Breast epithelium (tissue), 4 donors: Measurements from ENCODE around the gene SMDT1. TPM values are rescaled to one million over a fixed set of nuclear protein-coding genes. Genes with fewer than 3 reads are reported as not detected.
A peak's percentile ranks its signal among the peaks of the same experiment; 100 is the strongest.

Experiments used
- DNase-seq, 2 donors: peaks; one replicate each; pipeline ENCODE4 v3.0.0-alpha.2; 2019; ENCODE audit warnings: low spot score in 2 of 2
- H3K27ac ChIP-seq, 2 donors: fragments of 200-600 bp; sonication (generic) in 1 of 2; one replicate each; pipeline ENCODE4 v1.5.1; 2016 to 2019; ENCODE audit warnings: mild to moderate bottlenecking in 1 of 2
- H3K27me3 ChIP-seq, 2 donors: fragments of 200-600 bp; sonication (generic) in 1 of 2; one replicate each; pipeline versions ENCODE4 v1.5.1 to v1.6.0; 2017 to 2019; ENCODE audit warnings: control low read depth in 1 of 2, mild to moderate bottlenecking in 1 of 2
- H3K36me3 ChIP-seq: fragments of 200-600 bp; one replicate; pipeline ENCODE4 v1.5.1; 2019
- H3K4me1 ChIP-seq, 2 donors: fragments of 200-600 bp; sonication (generic); one replicate each; pipeline ENCODE4 v1.5.1; 2016 to 2019; ENCODE audit warnings: control low read depth in 1 of 2
- H3K4me3 ChIP-seq, 3 donors: fragments of 200-600 bp; sonication (generic); 1 replicate in 2 of 3; 2 replicates in 1 of 3; pipeline ENCODE4 v1.5.1; 2016 to 2019; ENCODE audit warnings: mild to moderate bottlenecking in 3 of 3, moderate library complexity in 2 of 3
- H3K9me3 ChIP-seq, 2 donors: fragments of 200-600 bp; sonication (generic) in 1 of 2; one replicate each; pipeline ENCODE4 v1.5.1; 2016 to 2019; ENCODE audit warnings: control low read depth in 1 of 2
- CTCF ChIP-seq, 3 donors: fragments of 450-650 bp; IDR thresholded peaks; one replicate each; pipeline ENCODE4 v1.5.1; 2016 to 2017; ENCODE audit warnings: antibody characterized with exemption in 3 of 3, mild to moderate bottlenecking in 3 of 3, moderate library complexity in 3 of 3
- POLR2A ChIP-seq: fragments of 450-650 bp; IDR thresholded peaks from one replicate; pipeline ENCODE4 v1.6.1; 2016; ENCODE audit warnings: antibody characterized with exemption, mild to moderate bottlenecking, moderate library complexity
- POLR2AphosphoS5 ChIP-seq, 3 donors: sonication (generic); formaldehyde crosslinking; IDR thresholded peaks; one replicate each; pipeline ENCODE4 v1.6.1; 2017; ENCODE audit warnings: antibody characterized with exemption in 3 of 3
- intact Hi-C: fragments of 100-400 bp; cut with DNase I; formaldehyde crosslinking; loops from one replicate; pipeline ENCODE4 v1.15.1; 2023; ENCODE audit warnings: low total_unique reads
- total RNA-seq, 3 donors: library from RNA; depleted of rRNA; stranded (reverse); fragments of >200 nt; gene quantifications; one replicate each; pipeline ENCODE4 v1.1.0, GENCODE V29; 2016

SMDT1 gene
- total RNA-seq, 3 donors from 2014 or later, result 13.9 to 19.7 (median 16.2) TPM

GRCh38 chr22:42066937-42067336 is 12.6 kb upstream of the SMDT1 start:
- H3K27me3 ChIP-seq, result no peaks in the 10 kb centered on the region
- intact Hi-C loops, result no loop called here
- no peak overlapping the region for H3K4me3 ChIP-seq
- peaks cover 4 to 5% of the 10 kb centered on the region in 2 donors for H3K4me1 ChIP-seq
- no peaks in the 10 kb centered on the region for H3K9me3 ChIP-seq
- no peak for DNase-seq
- H3K27ac ChIP-seq, result no peak overlapping the region
- TF ChIP-seq POLR2AphosphoS5 (IDR thresholded peaks at IDR 0.05) (no peak), CTCF (IDR thresholded peaks at IDR 0.05) (no peak), POLR2A (no peak)
- no peaks in the 10 kb centered on the region for H3K36me3 ChIP-seq

GRCh38 chr22:42067671-42068251 is 11.7 kb upstream of the SMDT1 start:
- Histone ChIP-seq H3K4me3 (no peak overlapping the region), H3K27ac (no peak overlapping the region), H3K9me3 (no peaks in the 10 kb centered on the region), H3K4me1 (peaks cover 4 to 5% of the 10 kb centered on the region in 2 donors), H3K36me3 (no peaks in the 10 kb centered on the region), H3K27me3 (no peaks in the 10 kb centered on the region)
- intact Hi-C loops, result no loop called here
- DNase-seq, result no peak
- TF ChIP-seq POLR2A (no peak), CTCF (IDR thresholded peaks at IDR 0.05) (no peak), POLR2AphosphoS5 (IDR thresholded peaks at IDR 0.05) (no peak)

DNA sequence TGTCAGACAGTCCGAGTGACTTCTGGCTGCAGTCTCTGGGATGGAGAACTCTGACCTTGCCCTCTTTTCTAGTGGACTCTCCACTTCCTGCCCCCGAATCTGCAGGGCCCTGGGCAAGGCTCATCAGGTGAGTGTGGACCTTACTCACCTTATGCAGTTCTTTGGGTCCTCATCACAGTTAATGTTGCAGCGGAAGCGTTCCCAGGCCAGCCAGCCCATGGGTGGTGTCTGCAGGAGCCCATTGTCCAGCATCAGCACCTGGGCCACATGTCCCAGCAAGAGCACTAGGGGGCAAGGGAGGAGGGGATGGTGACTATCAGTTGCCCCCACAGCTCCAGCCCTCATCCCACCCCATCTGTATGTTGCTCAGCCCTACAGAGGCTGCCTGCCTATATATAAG is 11.2 kb upstream of the SMDT1 start:
- Histone ChIP-seq H3K36me3 (no peaks in the 10 kb centered on the region), H3K27me3 (no peaks in the 10 kb centered on the region), H3K9me3 (no peaks in the 10 kb centered on the region), H3K4me1 (peaks cover 4 to 5% of the 10 kb centered on the region in 2 donors), H3K27ac (no peak overlapping the region), H3K4me3 (no peak overlapping the region)
- TF ChIP-seq CTCF (IDR thresholded peaks at IDR 0.05), result no peak
- TF ChIP-seq POLR2A, result no peak
- DNase-seq, result no peak
- intact Hi-C loops, result no loop called here

GRCh38 chr22:42069801-42070516 is 9.5 kb upstream of the SMDT1 start:
- no peak for DNase-seq
- intact Hi-C loops, result no loop called here

More at GRCh38 chr22:42069801-42070516, 9.5 kb upstream of the SMDT1 start:
- Histone ChIP-seq H3K36me3 (no peaks in the 10 kb centered on the region), H3K9me3 (no peaks in the 10 kb centered on the region), H3K27ac (peak overlapping the region; percentile 81 to 87), H3K27me3 (no peaks in the 10 kb centered on the region), H3K4me1 (peaks cover 5 to 8% of the 10 kb centered on the region in 2 donors), H3K4me3 (peak overlapping the region; percentile 61 to 76 (median 64))
- TF ChIP-seq POLR2AphosphoS5 (IDR thresholded peaks at IDR 0.05), result no peak
- TF ChIP-seq POLR2A, result no peak
- no peak for TF ChIP-seq CTCF (IDR thresholded peaks at IDR 0.05)
